Activated T-cell treated with anti-CD3 and anti-CD28 coated beads for 48 hours (primary cell): ENCODE results near the gene CCL13.

Source experiments
- DNase-seq: peaks from one replicate; pipeline ENCODE4 v3.0.0-alpha.2; 2020; ENCODE audit warnings: low read depth

The CCL13 gene

DNA sequence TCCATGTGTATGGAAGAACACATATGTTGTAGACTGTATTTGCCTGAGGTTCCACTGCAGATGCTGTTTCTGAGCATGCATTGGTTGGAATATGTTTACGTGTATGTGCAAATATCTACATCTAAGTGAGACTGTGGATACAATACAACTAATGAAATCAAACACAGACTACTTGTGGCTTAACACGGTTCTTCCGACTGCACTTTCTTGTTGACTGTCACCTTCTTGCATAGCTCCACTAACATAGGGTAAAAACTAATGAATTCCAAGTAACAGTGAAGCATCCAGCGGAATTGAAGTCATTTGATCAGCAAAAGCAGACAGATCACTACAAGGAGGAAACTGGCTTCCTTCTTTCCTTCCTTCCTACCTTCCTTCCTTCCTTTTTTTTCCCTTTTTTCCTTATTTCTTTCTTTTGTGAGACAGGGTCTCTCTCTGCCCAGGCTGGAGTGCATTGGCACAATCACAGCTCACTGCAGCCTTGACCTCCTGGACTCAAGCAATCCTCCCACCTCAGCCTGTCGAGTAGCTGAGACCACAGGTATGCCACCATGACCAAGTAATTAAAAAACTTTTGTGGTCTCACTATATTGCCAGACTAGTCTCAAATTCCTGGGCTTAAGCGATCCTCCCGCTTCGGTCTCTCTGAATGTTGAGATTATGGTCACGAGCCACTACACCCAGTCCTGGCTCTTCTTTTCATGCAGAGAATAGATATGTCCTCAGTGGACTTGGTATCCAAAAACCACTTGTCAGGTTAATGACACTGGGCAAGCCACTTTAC is 28.7 kb downstream of the CCL13 start:
- no peak for DNase-seq

DNA sequence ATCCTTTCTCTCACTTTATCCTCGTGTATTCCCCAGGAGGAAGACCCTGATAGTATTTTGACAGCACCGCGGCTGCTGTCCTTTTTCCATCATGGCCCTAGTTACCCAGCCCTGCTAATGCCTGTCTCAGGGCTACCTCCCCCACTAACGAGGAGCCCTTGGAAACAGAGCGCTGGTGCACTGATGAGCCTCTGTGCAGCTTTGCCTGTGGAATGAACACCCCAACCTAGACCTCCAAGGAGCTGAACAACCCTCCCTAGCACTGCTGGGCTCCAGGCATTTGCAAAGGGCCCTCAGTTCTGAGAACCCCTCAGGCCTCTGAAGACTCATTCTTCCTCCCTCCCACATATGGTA is 30.0 kb downstream of the CCL13 start:
- DNase-seq: no peak

DNA sequence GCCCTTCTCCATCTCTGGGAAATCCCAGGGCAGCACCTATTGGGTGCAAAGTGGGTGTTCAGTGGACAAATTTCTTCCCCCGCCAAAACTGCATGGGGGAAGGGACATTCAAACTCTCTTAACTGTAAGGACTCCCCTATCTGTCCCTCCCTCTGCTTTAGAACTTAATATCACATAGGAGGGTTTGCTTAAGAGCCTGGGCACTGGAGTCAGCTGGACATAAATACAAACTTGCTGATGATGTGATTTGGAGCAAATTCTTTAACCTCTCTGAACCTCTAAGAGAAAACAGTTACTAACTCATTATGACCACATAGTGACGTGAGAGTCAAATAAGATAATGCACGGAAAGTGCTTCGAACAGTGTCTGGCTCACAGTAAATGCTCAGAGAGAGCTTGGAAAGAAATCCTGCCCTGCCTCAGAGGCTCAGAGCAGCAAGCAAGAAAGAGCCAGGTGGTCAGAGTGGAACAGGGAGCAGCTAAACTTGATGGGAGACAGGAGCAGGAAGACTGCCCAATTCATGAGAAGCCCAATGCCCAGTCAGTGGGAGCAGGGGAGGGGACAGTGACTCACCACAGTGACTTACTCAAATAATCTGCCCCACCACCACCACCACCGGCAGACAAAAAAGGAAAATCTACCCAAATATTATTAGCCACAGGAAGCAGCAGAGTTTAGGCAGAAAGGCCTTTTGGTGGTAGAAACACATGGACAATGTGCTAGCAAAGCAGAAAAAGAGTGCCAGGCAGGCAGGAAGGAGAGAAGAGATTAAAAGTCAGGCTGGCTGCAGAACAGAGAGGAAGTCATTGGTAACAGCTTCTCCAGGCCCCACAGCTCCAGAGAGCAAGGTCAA is 30.6 kb downstream of the CCL13 start:
- DNase-seq: no peak

DNA sequence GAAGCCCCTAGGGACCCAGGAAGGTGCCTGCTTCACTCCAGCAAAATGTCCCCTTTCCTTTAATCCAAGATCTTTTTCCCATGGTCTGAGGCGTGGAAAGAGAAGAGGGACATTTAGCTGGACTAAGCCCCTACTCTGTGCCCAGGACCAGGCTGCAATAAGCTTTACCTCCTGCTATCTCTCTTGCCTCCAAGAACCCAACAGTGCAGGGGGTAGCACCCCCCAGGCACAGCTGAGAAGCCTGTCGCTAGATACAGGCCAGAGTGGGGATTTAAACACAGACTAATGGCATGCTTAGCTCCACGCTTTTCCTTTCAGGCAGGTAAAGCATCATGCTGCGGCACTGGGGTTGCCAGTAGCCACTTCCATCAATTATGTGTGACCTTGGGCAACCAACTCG is 31.3 kb downstream of the CCL13 start:
- DNase-seq: no peak

DNA sequence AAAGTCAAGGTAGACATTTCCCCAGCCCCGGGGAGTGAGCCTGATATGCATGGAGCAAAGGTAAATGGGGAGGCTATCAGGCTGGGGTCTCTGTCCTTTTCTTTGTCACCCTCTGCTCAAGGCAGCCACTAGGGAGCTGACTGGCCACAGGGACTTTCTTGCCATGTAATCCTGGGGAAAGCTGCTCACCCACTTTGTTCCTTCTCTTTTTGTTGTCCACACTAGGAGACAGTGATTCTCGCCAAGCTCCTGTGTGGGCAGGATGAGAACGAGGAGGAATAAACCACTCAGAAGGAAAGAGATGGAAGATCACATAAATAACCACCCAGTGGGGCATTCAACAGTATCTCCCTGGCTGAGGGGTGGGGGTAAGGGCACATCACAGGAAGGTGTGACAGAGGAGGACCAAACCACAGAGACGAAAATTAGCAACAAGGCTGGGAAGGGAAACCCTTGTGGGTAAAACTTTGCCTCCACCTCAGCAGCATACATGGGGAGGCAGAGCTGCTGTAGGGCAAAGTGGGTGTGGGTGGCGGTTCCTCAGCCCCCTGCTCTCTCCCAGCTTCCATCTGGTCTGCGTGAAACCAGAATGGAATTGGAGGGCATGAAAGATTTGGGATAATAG is 33.0 kb downstream of the CCL13 start:
- DNase-seq: no peak

DNA sequence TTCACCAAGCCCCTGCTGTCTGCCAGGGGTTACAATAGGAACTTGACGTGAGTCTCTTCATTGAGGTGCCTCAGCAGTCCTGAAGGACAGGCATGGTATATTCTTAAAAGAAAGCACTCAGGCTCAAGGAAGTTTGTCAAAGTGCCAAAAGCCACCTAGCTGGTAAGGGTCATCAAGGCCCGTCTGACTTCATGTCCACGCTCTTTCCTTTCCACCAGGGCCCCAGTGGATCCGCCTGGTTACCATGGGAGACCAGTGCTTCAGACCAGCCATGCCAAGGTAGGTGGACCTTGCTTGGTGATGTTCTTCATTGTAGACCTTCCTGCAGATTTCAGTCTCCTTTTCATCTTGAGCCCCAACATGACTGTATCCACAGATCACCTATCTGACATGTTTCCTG is 34.4 kb downstream of the CCL13 start:
- DNase-seq: no peak

DNA sequence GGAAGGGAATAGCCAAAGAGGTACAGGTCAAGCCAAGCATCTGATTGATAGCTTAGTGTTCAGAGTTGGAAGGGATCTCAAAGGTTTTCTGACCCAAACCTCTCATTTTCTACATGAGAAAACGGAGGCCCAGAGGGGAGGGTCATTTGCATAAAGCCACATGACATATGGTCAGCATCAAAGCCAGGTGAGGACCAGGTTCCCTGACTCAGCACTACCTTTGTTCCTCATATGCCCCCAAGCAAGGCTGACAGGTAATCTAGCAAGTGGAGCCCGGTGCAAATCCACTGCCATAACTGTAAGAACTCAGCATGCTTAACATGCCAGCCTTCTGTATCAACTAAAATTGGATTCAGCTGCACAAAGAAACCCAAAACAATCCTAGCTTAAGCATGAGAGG is 35.0 kb downstream of the CCL13 start:
- no peak for DNase-seq

DNA sequence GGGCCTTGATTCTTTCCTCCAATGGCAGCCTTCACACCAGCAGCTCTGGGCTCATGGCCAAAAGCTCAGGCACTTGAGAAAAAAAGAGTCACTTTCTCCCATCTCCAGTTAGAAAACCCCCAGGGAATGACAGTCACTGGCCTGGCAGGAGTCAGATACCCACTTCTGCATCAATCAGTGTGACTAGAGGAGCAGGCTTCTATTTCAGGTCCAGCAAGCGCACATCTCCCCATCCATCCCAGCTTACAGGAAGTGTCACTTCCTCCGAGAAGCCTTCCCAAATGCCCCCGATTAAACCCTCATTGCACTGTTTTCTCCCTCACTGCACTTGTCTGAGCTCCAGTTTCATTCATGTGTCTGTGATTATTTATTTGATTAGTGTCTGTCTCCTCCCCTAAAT is 37.1 kb downstream of the CCL13 start:
- DNase-seq: no peak

DNA sequence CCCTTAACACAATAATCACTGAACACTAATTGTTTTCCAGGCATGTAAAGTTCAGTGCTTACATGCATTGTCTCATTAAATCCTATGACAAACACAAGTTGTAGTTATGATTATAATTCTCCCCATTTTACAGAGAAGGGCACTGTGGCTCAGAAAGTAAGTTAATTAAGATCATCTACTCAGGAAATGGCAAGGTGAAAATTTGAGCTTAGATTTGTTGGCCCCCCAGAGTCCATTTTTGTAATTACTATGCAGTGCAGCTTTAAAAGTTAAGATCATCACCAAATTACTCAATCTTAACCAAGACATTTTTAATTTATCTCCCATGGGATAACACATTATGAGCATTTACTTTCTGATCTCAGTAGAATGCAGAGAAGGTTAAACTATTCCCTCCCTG is 41.0 kb downstream of the CCL13 start:
- DNase-seq: no peak

DNA sequence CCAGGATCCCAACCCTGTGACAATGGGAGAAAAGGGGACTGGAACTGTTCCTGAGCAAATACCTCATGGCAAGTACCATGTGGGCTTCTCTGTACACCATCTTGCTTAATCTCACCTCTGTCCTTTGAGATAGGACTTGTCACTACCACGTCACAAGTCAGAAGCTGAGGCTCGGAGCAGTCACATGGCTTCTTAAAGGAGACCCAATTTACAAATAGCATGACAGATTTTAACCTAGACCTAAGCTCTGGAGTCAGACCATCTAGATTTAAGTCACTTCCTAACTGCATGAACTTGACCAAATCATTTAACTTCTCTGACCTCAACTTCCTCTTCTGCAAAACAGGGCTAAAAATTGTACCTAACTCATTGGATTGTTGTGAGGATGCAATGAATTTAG is 42.7 kb downstream of the CCL13 start:
- no peak for DNase-seq

DNA sequence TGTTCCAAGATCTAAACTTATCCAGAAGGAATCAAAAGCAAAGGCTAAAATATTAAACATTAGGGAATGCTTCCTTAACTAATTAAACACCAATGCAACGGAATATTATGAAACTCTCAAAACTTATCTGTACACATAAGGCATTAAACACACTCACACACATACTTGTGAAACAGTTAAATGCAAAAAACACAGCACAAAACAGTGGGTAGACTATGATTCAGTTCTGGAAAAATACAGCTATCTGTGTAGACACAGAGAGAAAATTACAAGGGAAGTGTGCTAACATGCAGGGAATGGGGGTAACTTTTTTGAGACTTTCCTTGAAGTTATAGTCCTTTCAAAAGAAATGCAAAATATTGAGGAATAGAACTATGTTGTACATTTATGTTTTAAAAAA is 43.4 kb downstream of the CCL13 start:
- DNase-seq: no peak

DNA sequence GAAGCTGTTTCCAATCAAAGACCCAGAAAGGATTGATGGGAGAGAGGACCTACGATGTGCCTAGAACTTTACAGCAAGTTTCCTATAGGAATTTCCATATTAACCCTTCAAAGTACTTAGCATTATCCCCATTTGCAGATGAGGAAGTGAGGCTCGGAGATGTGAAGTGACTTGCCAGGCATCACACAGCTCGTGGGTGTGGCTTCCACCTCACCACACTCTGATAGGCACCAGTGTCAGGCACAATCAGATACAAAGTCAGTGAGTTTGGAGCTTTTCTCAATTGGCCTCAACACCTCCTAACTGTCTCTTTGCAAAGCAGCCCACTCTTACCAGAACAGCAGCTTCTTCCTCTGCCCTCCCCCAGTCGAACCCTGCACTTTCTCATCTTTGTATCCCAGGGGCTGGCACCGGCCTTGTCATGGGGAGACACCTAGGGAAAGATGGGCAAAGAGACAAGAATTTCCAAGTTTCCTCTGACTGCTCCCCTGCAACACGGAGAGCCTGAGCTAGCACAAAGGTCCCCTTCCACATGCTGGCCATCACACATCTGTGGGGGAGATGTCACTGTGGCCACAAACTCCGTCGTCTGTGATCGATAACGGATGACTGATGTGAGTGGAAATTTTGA is 44.1 kb downstream of the CCL13 start:
- DNase-seq: no peak

DNA sequence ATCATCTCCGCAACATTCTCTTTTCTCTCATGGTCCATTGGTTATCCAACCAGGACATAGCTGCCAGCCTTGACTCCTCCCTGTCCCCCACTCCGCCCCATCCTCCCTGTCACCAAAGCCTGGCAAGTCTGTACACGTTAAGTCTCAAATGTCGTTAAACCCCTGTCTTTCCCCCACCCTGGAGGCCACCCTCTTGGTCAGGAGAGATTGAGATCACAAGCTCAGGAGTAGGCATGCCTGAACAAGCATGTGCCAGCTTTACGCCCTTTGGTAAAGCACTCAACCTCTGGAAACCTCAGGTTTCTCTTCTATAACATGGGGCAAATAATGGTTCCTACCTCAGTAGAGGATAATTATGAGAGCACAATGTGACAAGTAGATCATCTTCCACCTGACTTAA is 44.9 kb downstream of the CCL13 start:
- no peak for DNase-seq

DNA sequence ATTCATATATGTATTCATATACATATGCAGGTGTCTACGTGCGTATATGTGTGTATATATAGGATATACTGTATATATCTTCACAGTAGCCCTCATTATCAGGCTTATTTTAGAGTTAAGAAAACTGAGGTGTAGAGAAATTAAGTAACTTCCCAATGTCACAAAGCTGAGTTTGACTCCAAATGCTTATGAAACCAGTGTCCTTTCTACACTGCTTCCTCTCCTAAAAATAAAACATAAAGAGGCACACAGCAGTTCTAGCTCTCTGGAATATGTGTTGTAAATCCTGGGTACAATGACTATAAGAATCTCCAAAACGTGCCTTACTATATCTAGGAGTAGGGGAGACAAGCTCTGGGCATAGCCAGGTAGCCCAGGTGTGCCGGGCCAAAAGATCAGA is 46.7 kb downstream of the CCL13 start:
- DNase-seq: no peak

DNA sequence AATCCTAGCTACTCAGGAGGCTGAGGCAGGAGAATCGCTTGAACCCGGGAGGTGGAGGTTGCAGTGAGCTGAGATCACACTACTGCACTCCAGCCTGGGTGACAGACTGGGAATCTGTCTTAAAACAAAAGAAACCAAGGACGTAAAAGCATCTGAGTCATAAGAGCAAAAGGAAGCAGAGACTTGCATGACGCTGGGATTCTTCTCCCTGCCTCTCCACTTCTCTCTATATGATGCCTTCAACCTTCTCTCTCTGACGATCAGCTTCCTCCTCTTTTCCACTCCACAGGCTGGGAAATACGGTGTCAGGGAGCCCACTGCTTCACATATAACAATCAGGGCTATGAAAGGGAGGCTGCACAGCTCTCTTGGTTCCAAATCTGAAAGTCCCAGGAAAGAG is 49.9 kb downstream of the CCL13 start:
- DNase-seq: no peak
